ENCODE data around the gene ESYT3.

- TF ChIP-seq, protein P1, sequence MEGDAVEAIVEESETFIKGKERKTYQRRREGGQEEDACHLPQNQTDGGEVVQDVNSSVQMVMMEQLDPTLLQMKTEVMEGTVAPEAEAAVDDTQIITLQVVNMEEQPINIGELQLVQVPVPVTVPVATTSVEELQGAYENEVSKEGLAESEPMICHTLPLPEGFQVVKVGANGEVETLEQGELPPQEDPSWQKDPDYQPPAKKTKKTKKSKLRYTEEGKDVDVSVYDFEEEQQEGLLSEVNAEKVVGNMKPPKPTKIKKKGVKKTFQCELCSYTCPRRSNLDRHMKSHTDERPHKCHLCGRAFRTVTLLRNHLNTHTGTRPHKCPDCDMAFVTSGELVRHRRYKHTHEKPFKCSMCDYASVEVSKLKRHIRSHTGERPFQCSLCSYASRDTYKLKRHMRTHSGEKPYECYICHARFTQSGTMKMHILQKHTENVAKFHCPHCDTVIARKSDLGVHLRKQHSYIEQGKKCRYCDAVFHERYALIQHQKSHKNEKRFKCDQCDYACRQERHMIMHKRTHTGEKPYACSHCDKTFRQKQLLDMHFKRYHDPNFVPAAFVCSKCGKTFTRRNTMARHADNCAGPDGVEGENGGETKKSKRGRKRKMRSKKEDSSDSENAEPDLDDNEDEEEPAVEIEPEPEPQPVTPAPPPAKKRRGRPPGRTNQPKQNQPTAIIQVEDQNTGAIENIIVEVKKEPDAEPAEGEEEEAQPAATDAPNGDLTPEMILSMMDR (IDR thresholded peaks at IDR 0.05; ENCODE audit: low read length): no peak
- no peak for TF ChIP-seq EZH2 (IDR thresholded peaks at IDR 0.05; ENCODE audit: borderline replicate concordance, low read length)
These were observed 39.7 kb downstream of the ESYT3 start for GRCh38 chr3:138474163-138474562.

All from OCI-LY1 (cell line).